DOHH2 (cell line): ENCODE results near the gene B4GALNT1.
A peak's percentile ranks its signal among the peaks of the same experiment; 100 is the strongest.
"Not testable (repeated sequence)": the region's sequence is repeated elsewhere in the genome, so short reads cannot be mapped to it uniquely, and the experiment has no call there.

Source experiments
- H3F3A ChIP-seq: fragments of 200-600 bp; sonication (generic), shearing (Covaris generic); 2 replicates; pipeline ENCODE4 v1.6.0; 2016; ENCODE audit warnings: antibody characterized with exemption, mild to moderate bottlenecking; ENCODE audit not compliant: control insufficient read depth, insufficient read depth
- H3K27ac ChIP-seq: fragments of 200-600 bp; sonication (generic); 2 replicates; pipeline ENCODE4 v1.5.1; 2014; ENCODE audit warnings: low read depth, mild to moderate bottlenecking, low read length, moderate library complexity
- H3K27me3 ChIP-seq: fragments of 200-600 bp; sonication (generic); 2 replicates; pipeline ENCODE4 v1.6.1; 2014; ENCODE audit warnings: mild to moderate bottlenecking, low read length, mixed read lengths; ENCODE audit not compliant: control insufficient read depth
- H3K36me3 ChIP-seq: fragments of 200-600 bp; sonication (generic); 2 replicates; pipeline ENCODE4 v1.6.1; 2014; ENCODE audit warnings: mild to moderate bottlenecking, low read length, moderate library complexity, mixed read lengths; ENCODE audit not compliant: control insufficient read depth
- H3K4me1 ChIP-seq: fragments of 200-600 bp; sonication (generic); 2 replicates; pipeline ENCODE4 v1.6.1; 2014; ENCODE audit warnings: mild to moderate bottlenecking, low read length, mixed read lengths; ENCODE audit not compliant: control insufficient read depth
- H3K4me2 ChIP-seq: fragments of 200-600 bp; sonication (generic); 2 replicates; pipeline ENCODE4 v1.6.0; 2014; ENCODE audit warnings: mild to moderate bottlenecking, low read length, moderate library complexity
- H3K4me3 ChIP-seq: fragments of 200-600 bp; sonication (generic); 2 replicates; pipeline ENCODE4 v1.5.1; 2014; ENCODE audit warnings: mild to moderate bottlenecking, low read length, mixed read lengths
- H3K79me2 ChIP-seq: fragments of 200-600 bp; sonication (generic); 2 replicates; pipeline ENCODE4 v1.6.1; 2014; ENCODE audit warnings: mild to moderate bottlenecking, low read length, mixed read lengths; ENCODE audit not compliant: control insufficient read depth
- H3K9me2 ChIP-seq: fragments of 200-600 bp; sonication (generic); replicated peaks from 2 replicates; pipeline ENCODE4 v1.6.1; 2014; ENCODE audit warnings: mild to moderate bottlenecking, low read length, mixed read lengths; ENCODE audit not compliant: control insufficient read depth
- H3K9me3 ChIP-seq: fragments of 200-600 bp; sonication (generic); 2 replicates; pipeline ENCODE4 v1.6.1; 2014; ENCODE audit warnings: antibody characterized with exemption, low read length, mixed read lengths; ENCODE audit not compliant: control insufficient read depth, insufficient read depth
- H4K20me1 ChIP-seq: fragments of 200-600 bp; sonication (generic); 2 replicates; pipeline ENCODE4 v1.6.0; 2014; ENCODE audit warnings: low read depth, mild to moderate bottlenecking, antibody characterized with exemption, low read length, moderate library complexity; ENCODE audit not compliant: control insufficient read depth, insufficient read depth
- CTCF ChIP-seq: fragments of 200-600 bp; sonication (generic); IDR thresholded peaks from one replicate; pipeline ENCODE4 v1.5.1; 2014; ENCODE audit warnings: antibody characterized with exemption, mild to moderate bottlenecking, low read depth, low read length; ENCODE audit not compliant: poor library complexity, severe bottlenecking
- EZH2phosphoT487 ChIP-seq: fragments of 200-600 bp; sonication (generic); IDR thresholded peaks from 2 replicates; pipeline ENCODE4 v1.6.1; 2017; ENCODE audit warnings: borderline replicate concordance, mild to moderate bottlenecking, antibody characterized with exemption, low read length, moderate library complexity, mixed read lengths

The B4GALNT1 gene

GRCh38 chr12:57632958-57633840 is at the start of gene B4GALNT1:
B4GALNT1 (minus strand) TSS chr12:57633201; CDS start chr12:57632132, 1,069 bp downstream.
- H4K20me1 ChIP-seq = no peaks in the 10 kb centered on the region
- no peaks in the 10 kb centered on the region for H3K9me2 ChIP-seq
- H3K36me3 ChIP-seq = no peaks in the 10 kb centered on the region
- peaks cover 60% of the 10 kb centered on the region for H3K27me3 ChIP-seq
- H3K9me3 ChIP-seq = no peaks in the 10 kb centered on the region
- no peak within 1 kb of the TSS for H3K27ac ChIP-seq
- H3K4me2 ChIP-seq = peak within 1 kb of the TSS; percentile 78
- peaks cover 13% of the 10 kb centered on the region for H3K4me1 ChIP-seq
- no peaks in the 10 kb centered on the region for H3K79me2 ChIP-seq
- H3K4me3 ChIP-seq = peak within 1 kb of the TSS; percentile 64
- peak; percentile 89 for TF ChIP-seq CTCF
- peak; percentile 5; the same call in 1 of the 2 replicates for TF ChIP-seq EZH2phosphoT487
- 0 out of 2 replicates have a peak, but pooled peaks cover 2% of the 10 kb centered on the region for H3F3A ChIP-seq

GRCh38 chr12:57679697-57680096 is 46.7 kb upstream of the B4GALNT1 start:
- no peak for TF ChIP-seq CTCF
- no peak for TF ChIP-seq EZH2phosphoT487
- Histone ChIP-seq H3F3A (no peaks in the 10 kb centered on the region), H3K27ac (no peak overlapping the region), H3K36me3 (no peaks in the 10 kb centered on the region), H3K79me2 (no peaks in the 10 kb centered on the region), H3K9me3 (no peaks in the 10 kb centered on the region), H3K4me3 (no peak overlapping the region), H3K9me2 (no peaks in the 10 kb centered on the region), H3K4me2 (no peak overlapping the region), H3K27me3 (peaks cover 6% of the 10 kb centered on the region; the same call in 1 of the 2 replicates), H3K4me1 (no peaks in the 10 kb centered on the region), H4K20me1 (no peaks in the 10 kb centered on the region)

GRCh38 chr12:57677947-57678346 is 44.9 kb upstream of the B4GALNT1 start:
- not testable (repeated sequence) for H3K9me3 ChIP-seq, H4K20me1 ChIP-seq, H3K9me2 ChIP-seq, H3F3A ChIP-seq, H3K27ac ChIP-seq, H3K4me3 ChIP-seq, H3K4me1 ChIP-seq, H3K4me2 ChIP-seq, H3K36me3 ChIP-seq, H3K79me2 ChIP-seq, H3K27me3 ChIP-seq

- Histone ChIP-seq H4K20me1 (no peaks in the 10 kb centered on the region), H3K4me2 (no peak overlapping the region), H3F3A (no peaks in the 10 kb centered on the region), H3K9me2 (no peaks in the 10 kb centered on the region), H3K36me3 (no peaks in the 10 kb centered on the region), H3K4me1 (no peaks in the 10 kb centered on the region), H3K9me3 (no peaks in the 10 kb centered on the region), H3K4me3 (no peak overlapping the region), H3K27ac (no peak overlapping the region), H3K27me3 (peaks cover 3% of the 10 kb centered on the region; the same call in 1 of the 2 replicates), H3K79me2 (no peaks in the 10 kb centered on the region)
- TF ChIP-seq EZH2phosphoT487 (no peak), CTCF (no peak)
Measured at GRCh38 chr12:57674691-57675090, 41.7 kb upstream of the B4GALNT1 start.
